HEK293 (cell line): ENCODE measurements around the gene LMO1.

Source experiments
- CTCF ChIA-PET: fragments of 350-600 bp; formaldehyde crosslinking; extraction: SDS; loops from one replicate; lab custom pipeline; 2021; ENCODE audit warnings: antibody characterized with exemption; lab: Yijun Ruan, JAX
- POLR2A ChIA-PET: fragments of 300-600 bp; formaldehyde crosslinking; extraction: SDS; loops from one replicate; lab custom pipeline; 2020; ENCODE audit warnings: antibody characterized with exemption, inconsistent platforms; lab: Yijun Ruan, JAX
- H3K27ac ChIP-seq: fragments of 200-500 bp; sonication (Bioruptor generic); 2 replicates; pipeline ENCODE4 v1.5.1; 2014; ENCODE audit warnings: low read depth, low read length, control low read depth, inconsistent platforms; ENCODE audit errors: extremely low read depth
- H3K36me3 ChIP-seq, 2 experiments: fragments of 200-500 bp in 1 of 2; sonication (Bioruptor generic) in 1 of 2; 1 replicate in 1 of 2; 2 replicates in 1 of 2; pipeline ENCODE4 v1.5.1; 2014 to 2017; ENCODE audit warnings: inconsistent platforms in 2 of 2, low read length in 2 of 2; ENCODE audit not compliant: control insufficient read depth in 2 of 2, insufficient read depth in 1 of 2
- H3K4me1 ChIP-seq: fragments of 200-500 bp; sonication (Bioruptor generic); 2 replicates; pipeline ENCODE4 v1.5.1; 2014; ENCODE audit warnings: mild to moderate bottlenecking, low read length, inconsistent platforms; ENCODE audit not compliant: control insufficient read depth, insufficient read depth
- H3K4me3 ChIP-seq: 2 replicates; pipeline ENCODE4 v1.5.1; 2011; ENCODE audit warnings: low read depth, mild to moderate bottlenecking, control low read depth, low read length, moderate library complexity
- H3K9me3 ChIP-seq: fragments of 200-500 bp; sonication (Bioruptor generic); 2 replicates; pipeline ENCODE4 v1.5.1; 2014; ENCODE audit warnings: low read depth, low read length, inconsistent platforms; ENCODE audit not compliant: control insufficient read depth, insufficient read depth
- ATF2 ChIP-seq: fragments of 450-650 bp; formaldehyde crosslinking; IDR thresholded peaks from 2 replicates; pipeline ENCODE4 v1.5.1; 2016; ENCODE audit warnings: missing biosample characterization, missing genetic modification characterization, low read depth
- ELK4 ChIP-seq: IDR thresholded peaks from 2 replicates; pipeline ENCODE4 v1.6.1; 2011; ENCODE audit warnings: mild to moderate bottlenecking, low read depth, low read length, borderline replicate concordance
- FEZF1 ChIP-seq: fragments of 450-650 bp; formaldehyde crosslinking; IDR thresholded peaks from 2 replicates; pipeline ENCODE4 v1.5.1; 2016; ENCODE audit warnings: missing biosample characterization, missing genetic modification characterization
- HIC1 ChIP-seq: fragments of 450-650 bp; formaldehyde crosslinking; IDR thresholded peaks from 2 replicates; pipeline ENCODE4 v1.5.1; 2016; ENCODE audit warnings: missing biosample characterization, missing genetic modification characterization
- KLF16 ChIP-seq: fragments of 450-650 bp; formaldehyde crosslinking; IDR thresholded peaks from 2 replicates; pipeline ENCODE4 v1.5.1; 2017; ENCODE audit warnings: missing biosample characterization, missing genetic modification characterization
- PRDM10 ChIP-seq: fragments of 450-650 bp; formaldehyde crosslinking; IDR thresholded peaks from 2 replicates; pipeline ENCODE4 v1.5.1; 2016; ENCODE audit warnings: missing biosample characterization, missing genetic modification characterization
- SP7 ChIP-seq: fragments of 450-650 bp; formaldehyde crosslinking; IDR thresholded peaks from 2 replicates; pipeline ENCODE4 v1.5.1; 2016; ENCODE audit warnings: missing biosample characterization, missing genetic modification characterization
- ZNF544 ChIP-seq: fragments of 450-650 bp; formaldehyde crosslinking; IDR thresholded peaks from 2 replicates; pipeline ENCODE4 v1.5.0; 2017; ENCODE audit warnings: missing biosample characterization, missing genetic modification characterization
- ZNF692 ChIP-seq: fragments of 450-650 bp; formaldehyde crosslinking; IDR thresholded peaks from 2 replicates; pipeline ENCODE4 v1.5.1; 2016; ENCODE audit warnings: missing biosample characterization, missing genetic modification characterization
- ZNF768 ChIP-seq: fragments of 450-650 bp; formaldehyde crosslinking; IDR thresholded peaks from 2 replicates; pipeline ENCODE4 v1.5.1; 2018; ENCODE audit warnings: missing biosample characterization, mild to moderate bottlenecking, missing genetic modification characterization

Gene LMO1

GRCh38 chr11:8250981-8251615 lies 12.6 kb downstream of the LMO1 start:
- no peaks in the 10 kb centered on the region for H3K4me1 ChIP-seq

More at GRCh38 chr11:8250981-8251615, 12.6 kb downstream of the LMO1 start:
- H3K9me3 ChIP-seq: no peaks in the 10 kb centered on the region
- TF ChIP-seq KLF16 (tag by site-specific recombination) (no peak), PRDM10 (no peak), ZNF768 (tag by site-specific recombination) (no peak), HIC1 (tag by site-specific recombination) (no peak), ATF2 (tag by site-specific recombination) (no peak), SP7 (tag by site-specific recombination) (no peak), ELK4 (no peak), FEZF1 (tag by site-specific recombination) (no peak), ZNF544 (tag by site-specific recombination) (no peak), ZNF692 (tag by site-specific recombination) (no peak)
- H3K36me3 ChIP-seq: no peaks in the 10 kb centered on the region
- CTCF ChIA-PET: no interaction called here
- POLR2A ChIA-PET: no interaction called here
- no peak overlapping the region for H3K27ac ChIP-seq
- no peak overlapping the region for H3K4me3 ChIP-seq
